OCI-LY1 (cell line): Measurements from ENCODE around the gene USP24.

Source experiments
- CTCF ChIP-seq: fragments of 200-600 bp; sonication (generic), shearing (Covaris generic); IDR thresholded peaks from 2 replicates; pipeline ENCODE4 v1.5.1; 2017; ENCODE audit warnings: mild to moderate bottlenecking, antibody characterized with exemption, low read length, moderate library complexity, mixed read lengths
- EZH2 ChIP-seq: fragments of 200-600 bp; sonication (generic), shearing (Covaris generic); IDR thresholded peaks from 2 replicates; pipeline ENCODE4 v1.8.0; 2017; ENCODE audit warnings: borderline replicate concordance, mixed run types, mild to moderate bottlenecking, antibody characterized with exemption, low read length, moderate library complexity, mixed read lengths

- no peak for TF ChIP-seq CTCF
- no peak for TF ChIP-seq EZH2
These were observed 154.8 kb downstream of the USP24 start for GRCh38 chr1:55060133-55060999.
